Medulla oblongata (tissue), 1 donor: Measurements from ENCODE around the gene MED29.
A peak's percentile ranks its signal among the peaks of the same experiment; 100 is the strongest.

Experiments used
- DNase-seq: peaks from one replicate; pipeline ENCODE4 v3.0.0-alpha.2; 2015; ENCODE audit errors: extremely low spot score

The MED29 gene

DNA sequence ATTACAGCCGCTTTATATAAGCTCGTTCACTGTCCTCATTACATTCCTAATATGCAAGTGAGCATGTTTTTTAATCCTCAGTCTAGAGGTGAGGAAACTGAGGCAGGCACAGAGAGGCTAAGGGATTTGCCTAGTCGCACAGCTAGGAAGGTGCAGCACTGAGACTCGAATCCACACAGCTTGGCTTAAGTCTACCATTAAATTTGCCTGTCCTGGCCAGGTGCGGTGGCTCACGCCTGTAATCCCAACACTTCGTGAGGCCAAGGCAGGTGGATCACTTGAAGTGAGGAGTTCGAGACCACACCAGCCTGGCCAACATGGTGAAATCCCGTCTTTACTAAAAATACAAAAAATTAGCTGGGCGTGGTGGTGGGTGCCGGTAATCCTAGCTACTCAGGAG, 36.5 kb downstream of the MED29 start:
- no peak for DNase-seq

DNA sequence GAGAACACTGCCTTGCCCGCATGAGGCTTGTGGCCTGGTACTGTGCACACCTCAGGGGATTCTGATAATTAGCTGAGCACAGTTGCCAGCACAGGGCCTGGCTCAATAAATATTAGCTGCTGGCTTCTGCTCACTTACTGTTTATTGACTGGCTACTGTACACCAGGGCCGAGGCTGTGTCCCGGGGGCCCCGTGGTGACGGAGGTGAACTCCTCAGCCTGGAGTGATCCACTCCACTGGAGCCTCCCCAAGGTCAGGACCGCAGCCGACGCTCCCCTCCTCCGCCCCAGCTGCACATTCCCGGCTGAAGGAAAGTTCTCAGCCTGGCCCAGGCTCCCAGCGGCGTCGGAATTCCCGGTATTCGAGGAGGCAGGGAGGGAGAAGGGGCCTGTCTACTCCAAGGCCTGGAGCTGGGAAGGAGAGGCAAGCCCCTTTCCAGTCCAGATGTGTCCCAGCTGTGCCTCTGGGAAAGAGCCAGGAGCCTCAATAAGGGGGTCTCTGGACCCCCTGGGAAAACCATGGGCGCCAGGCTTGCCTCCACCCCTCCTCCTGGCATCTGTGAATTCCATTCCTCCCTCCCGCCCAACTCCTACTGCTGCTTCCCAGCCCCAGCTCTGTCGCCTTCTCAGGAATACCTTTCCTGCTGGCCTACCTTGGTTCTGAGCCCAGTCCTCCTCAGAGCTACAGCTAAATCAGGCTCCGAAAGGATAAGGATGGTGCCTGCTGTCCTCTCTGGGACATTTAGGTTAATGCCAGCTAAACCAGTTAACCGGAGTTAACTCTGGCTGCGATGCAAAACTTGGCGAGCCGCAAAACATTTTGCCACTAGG, 37.3 kb downstream of the MED29 start:
- no peak for DNase-seq

DNA sequence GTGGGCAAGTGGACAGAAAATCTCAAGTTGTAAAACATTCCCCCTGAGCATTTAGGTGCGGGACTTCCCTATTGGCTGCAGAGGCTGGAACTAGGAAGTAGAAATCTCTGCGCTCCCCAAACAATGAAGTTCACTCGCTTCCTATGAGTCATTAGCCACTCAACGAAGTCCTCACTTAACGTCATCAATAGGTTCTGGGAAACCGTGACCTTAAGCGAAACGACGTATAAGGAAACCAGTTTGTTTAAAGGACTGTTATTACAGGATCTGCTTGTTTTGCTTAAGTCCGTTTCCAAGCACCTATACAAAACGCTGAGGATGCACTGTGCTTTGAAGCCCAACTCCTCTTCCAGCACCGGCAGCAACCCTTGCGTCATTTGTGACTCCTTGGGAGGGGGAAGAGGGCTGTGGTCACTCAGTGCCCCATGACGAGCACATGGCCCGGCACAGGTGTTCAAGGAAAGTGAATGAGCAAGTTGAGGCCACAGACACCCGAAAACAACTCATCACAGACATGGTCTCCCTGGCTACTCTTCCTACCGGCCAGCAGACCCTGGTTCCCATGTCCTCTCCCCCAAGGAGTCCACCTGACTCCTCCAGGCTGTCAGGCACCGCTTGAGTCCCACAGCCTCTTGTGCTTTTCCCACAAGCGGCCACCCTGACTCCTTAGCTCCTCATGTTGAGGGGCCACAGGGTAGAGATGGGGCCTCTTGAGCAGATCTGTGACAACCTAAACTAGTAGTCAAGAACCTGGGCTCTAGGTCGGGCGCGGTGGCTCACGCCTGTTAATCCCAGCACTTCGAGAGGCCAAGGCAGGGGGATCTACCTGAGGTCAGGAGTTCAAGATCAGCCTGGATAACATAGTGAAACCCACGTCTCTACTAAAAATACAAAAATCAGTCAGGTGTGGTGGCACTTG, 39.8 kb downstream of the MED29 start:
- peak; percentile 37 for DNase-seq

DNA sequence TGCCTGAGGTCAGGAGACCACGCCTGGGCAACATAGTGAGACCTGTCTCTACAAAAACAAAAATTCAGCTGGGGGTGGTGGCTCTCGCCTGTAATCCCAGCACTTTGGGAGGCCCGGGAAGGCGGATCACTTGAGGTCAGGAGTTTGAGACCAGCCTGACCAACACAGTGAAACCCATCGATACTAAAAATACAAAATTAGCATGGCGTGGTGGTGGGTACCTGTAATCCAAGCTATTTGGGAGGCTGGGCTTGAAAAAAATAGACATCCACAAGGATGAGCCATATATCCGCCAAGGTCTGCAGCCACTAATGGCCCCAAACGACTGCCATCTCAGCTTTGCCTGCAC, 41.5 kb downstream of the MED29 start:
- no peak for DNase-seq

DNA sequence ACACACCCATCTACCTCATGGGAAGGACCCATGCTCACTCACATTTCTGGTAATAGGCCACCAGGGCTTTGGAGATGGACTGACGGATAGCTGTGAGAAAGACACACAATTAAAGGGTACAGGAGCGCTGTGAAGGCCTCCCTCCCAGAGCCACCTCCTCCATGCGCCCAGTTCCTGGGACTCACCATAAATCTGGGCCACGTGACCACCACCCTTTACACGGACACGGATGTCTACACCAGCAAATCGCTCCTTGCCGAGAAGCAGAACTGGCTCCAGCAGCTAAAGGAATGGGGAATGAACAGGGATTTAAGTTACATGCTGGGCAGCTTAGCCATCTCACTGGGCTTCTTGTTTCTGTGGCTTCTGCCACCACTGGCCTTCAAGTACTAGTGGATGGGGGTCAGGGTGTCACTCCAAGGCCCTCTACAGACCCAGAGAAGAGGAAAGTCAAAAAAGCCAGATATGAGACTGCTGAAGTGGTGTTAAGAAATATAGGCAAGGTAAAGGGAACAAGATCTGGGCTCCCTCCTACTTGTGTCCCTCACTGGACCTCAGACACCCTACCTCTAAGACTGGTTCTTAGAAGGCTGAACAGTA, 42.4 kb downstream of the MED29 start:
- DNase-seq: no peak

DNA sequence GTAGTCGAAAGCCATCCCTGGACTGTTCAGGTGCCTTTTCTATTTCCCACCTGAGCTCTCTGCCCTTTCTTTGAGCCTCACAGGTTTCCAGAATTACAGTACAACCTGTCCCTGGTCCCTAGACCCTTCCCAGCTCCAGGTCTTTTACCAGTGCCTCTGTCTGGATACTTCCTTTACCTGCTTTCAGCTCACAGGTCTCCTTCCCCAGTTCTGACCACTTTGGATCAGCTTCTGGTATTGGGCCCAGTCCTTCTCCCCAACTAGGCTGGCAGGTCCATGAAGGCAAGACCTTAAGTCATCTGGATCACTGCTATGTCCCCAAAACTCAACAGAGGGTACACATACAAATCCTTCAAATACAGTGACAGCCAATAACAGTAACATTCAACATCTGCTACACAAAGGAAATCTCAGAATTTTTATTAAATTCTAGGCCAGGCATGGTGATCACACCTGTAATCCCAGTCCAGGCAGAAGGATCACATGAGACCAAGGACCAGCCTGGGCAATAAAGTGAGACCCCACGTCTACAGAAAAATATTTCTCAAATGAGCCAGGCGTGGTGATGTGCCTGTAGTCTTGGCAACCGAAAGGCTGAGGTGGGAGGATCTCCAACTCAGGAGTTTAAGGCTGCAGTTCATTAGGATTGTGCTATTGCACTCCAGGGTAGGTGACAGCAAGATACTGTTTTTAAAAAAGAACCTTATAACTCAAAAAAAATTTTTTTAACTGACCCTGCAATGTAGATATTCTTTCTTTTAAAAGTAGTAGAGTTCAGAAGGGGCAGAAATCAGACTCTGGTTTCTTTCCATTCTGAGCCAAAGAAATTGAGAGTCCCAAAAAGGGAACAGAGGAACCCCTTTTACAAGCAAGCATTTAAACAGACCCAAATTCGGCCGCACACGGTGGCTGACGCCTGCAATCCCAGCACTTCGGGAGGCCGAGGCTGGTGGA, 43.2 kb downstream of the MED29 start:
- DNase-seq: no peak

DNA sequence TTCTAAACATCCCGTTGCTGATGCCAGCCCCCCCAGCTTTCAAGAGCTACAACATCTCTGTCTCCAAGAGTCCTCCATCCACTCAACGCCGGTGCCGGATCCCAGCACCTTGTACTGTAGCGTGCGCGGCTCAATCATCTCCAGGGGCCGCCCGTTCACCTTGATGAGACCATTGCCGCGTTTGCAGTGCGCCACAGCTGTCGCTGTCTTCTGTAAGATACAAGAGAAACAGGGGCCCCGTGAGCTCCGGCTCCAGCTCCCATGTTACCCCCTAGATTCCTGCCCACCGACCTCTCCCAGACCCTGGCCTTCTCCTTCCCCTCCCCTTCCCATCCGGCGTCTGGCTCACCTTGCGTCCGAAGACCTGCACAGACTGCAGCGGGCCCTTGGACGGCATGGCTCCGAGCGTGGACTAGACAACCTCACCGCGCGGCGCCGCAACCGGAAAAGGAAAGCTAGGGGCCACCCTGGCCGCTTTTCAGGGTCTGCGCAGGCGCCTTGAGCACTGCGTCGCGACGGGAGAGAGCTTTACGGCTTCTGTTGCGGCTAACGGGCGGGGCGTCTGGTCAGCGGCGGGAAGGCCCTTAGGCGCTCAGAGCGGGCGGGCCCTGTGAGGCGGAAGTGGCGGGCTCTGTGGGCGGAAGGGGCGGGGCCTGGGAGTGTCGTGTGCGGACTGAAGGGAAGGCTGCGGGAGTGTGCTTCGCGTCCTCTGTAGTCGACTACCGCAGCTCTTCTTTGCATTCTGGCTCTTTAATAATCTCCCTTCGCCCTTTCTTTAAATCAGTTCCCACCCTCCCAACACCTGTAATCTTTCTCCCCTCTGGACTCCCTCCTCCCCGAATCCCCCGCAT, 44.5 kb downstream of the MED29 start, which contains the start of gene RPS16:
Gene RPS16, minus strand, starts transcription at position 451 of the 851 bp plus-strand sequence. Its CDS starts 54 bp downstream, at position 397.
- DNase-seq: peak; percentile 98

DNA sequence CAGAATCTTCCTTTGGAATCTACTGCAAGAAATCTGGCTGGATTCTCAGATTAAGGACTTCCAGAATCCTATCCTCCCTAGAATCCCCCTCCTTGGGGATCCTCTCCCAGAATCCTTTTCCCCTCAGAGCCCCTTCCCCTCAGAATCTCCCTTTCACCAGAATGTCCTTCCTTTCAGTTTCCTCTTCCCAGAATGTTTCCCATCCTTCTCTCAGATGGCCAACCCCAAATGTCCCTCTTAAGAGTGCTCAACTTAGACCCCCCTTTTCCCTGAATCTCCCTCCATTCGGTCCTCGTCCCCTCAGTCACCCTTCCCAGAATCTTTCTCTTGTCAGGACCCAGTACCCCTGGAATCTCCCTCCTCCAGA, 45.2 kb downstream of the MED29 start:
- no peak for DNase-seq

DNA sequence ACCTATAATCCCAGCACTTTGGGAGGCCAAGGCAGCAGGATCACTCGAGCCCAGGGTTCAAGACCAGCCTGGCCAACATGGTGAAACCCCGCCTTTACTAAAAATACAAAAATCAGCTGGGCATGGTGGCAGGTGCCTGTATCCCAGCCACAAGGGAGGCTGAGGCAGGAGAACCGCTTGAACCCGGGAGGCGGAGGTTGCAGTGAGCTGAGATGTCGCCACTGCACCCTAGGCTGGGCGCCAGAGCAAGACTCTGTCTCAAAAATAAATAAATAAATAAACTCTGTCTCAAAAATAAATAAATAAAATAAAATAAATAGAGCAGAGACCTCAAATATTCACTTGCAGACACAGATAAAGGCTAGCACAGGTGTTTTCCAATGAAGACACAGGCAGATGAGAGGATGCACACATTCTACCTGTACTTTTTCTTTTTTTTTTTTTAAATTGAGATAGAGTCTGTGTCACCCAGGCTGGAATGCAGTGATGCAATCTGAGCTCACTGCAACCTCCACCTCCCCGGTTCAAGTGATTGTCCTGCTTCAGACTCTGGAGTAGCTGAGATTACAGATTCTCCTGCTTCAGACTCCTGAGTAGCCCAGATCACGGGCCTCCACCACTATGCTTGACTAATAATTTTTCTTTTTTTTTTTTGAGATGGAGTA, 47.2 kb downstream of the MED29 start:
- DNase-seq: no peak

DNA sequence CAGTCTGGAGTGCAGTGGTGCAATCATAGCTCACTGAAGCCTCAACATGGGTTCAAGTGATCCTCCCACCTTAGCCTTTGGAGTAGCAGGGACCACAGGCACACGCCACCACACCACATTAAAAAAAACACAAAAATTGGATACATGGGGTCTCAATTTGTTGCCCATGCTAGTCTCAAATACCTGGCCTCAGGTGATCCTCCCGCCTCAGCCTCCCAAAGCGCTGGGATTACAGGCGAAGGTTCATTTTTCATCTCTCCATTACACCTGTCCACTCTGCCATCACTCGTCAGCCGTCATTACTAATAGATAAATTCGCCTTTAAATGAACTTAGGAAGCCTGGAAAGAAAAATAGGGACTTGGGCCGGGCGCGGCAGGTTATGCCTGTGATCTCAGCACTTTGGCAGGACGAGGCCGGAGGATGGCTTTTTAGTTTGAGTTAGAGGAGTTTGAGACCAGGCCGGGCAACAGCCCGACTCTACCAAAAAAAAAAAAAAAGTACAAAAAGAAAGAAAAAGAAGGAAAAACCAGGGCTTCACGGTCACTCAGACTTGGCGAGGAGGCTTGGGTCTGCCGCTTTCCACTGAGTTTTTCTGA, 53.5 kb downstream of the MED29 start:
- no peak for DNase-seq

DNA sequence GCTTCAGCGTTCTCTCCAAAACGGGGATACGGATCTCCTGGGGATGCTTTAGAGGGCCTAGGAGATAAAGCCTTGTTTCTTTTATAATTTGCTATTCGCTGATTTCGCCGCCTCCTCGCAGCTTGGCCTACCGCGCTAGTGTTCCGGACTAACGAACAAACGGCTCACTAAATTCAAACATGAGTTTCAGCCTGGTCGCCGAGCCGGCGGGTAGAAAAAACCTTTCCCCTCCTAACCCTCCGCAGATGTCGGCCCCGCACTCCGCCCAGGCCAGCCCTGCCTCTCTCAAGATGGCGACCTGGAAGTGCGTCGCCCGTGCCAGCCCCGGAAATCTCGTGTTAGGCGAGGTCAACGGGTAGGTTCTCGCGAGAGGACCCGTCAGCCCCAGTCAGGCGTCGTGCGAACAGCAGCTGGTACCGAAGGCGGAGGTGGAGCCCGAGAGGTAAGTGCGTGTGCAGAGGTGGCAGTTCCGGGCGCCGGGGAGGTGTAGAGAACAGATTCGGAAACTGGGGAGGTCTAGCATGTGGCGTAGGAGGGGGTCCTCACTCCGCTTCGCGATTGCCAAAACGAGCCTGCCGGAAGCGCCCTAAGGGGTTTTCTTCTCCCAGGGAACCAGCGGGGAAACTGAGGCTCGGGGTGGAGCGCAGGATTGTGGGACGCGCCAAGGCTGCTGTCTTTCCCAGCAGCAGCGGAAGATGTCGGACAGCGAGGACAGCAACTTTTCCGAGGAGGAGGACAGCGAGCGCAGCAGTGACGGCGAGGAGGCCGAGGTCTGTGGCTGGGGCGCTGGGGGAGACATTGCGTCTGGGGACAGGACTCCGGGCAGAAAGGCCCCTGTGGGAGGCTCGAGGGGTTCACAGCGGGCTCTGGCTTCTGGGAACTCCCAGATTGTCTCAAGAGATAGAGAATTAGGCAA, 54.3 kb downstream of the MED29 start, which contains the start of gene SUPT5H:
Gene SUPT5H, plus strand, starts transcription at position 387 of the 916 bp plus-strand sequence. Its CDS starts 309 bp downstream, at position 696.
- DNase-seq: peak; percentile 97

DNA sequence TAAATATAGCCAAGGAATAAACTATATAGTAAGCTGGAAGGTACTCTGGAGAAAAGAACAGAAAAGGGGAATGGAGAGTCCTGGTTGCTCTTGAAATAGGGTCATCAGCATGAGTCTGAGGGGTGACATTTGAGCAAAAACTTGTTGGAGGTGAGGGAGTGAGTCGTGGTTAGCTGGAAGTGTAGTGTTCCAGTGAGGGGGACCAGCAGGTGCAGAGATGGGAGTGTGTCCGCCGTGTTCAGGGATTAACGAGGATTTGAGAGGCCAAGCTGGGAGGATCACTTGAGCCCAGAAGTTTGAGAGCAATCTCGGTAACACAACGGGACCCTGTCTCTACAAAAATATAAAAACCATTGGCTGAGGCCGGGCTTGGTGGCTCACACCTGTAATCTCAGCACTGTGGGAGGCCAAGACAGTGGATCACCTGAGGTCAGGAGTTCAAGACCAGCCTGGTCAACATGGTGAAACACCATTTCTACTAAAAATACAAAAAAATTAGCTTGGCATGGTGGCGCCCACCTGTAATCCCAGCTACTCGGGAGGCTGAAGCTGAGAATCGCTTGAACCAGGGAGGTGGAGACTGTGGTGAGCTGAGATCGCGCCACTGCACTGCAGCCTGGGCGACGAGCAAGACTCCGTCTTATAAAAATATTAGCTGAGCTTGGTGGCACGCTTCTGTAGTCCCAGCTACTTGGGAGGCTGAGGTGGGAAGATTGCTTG, 55.3 kb downstream of the MED29 start:
- no peak for DNase-seq

DNA sequence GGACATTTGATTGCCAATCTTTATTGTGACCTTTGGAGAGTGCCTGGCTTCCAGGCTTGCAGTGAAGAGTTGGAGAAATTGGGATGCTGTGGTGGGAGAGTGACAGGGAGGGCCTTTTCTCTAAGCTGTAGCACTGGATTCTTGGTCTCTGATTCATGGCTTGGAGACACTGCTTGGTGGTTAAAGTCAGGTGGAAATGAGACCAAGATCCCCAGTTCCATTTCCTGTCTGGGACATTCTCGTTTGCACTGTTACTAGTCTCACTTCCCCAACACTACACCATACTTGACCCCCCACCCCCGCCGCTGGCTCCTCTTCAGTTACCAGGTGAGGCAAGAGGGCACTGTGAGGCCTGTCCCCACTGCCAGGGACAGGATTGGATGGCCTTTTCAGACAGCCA, 57.1 kb downstream of the MED29 start:
- DNase-seq: no peak

DNA sequence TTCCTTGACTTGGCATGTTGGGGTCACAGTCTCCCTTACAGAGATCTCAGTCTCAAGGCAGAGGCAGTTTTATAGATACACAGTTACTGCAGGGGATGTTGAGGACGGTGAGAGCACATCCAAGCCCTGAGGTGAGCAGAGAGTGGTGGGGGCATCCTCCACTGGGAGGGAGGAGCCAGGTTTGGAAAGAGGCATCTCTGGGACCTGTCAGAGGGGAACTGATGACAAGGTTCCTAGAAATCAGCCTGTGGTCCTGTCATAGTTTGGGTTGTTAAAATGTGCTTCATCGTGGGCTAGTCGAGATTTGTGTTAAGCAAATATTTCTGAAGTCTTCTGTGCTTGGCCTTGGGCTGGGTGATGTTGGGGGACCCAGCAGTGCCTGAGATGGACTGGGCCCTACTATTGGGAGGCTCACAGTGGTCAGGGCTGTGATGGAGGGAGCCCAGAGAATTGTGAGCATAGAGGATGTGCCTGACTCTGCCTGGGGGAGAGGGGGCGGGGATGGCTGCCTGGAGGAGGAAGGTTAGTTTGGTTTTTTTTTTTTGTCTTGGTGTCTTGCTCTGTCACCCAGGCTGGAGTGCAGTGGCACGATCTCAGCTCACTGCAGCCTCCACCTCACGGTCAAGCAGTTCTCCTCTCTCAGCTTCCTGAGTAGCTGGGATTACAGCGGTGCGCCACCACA, 58.1 kb downstream of the MED29 start:
- no peak for DNase-seq
